ENCODE data around the gene SLC30A7.
A peak's percentile ranks its signal among the peaks of the same experiment; 100 is the strongest.
"Not testable (repeated sequence)": the region's sequence is repeated elsewhere in the genome, so short reads cannot be mapped to it uniquely, and the experiment has no call there.

SLC30A7 gene

DNA sequence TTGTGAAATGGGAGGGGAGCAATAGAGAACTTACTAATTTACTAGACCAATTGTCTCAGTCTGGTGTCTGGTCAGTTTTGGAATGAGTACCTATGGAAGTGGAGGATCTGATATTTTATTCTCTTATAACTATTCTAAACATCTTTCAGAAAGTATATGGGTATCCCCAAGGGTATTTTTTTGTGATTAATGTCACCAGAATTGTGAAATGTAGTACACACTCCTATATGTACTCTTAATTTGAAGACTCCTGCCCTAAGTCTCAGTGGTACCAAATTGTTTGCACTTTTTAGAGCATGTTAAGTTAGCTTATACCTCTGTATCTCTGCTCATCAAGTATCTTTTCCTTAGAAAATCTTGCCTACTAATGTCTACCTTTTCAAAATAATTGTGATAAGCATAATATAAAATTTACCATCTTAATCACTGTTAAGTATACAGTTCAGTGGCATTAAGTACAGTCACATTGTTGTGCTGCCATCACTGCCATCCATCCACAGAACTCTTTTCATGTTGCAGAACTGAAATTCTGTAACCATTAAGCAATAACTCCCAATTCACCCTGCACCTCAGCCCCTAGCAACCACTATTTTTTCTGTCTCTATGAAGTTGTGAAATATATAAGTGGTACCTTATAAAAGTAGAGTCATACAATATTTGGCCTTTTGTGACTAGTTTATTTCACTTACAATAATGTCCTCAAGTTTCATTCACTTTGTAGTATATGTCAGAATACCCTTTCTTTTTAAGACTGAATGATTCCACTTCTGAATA lies 40.5 kb downstream of the SLC30A7 start:
- DNase-seq (ENCODE audit: low spot score) (no peak), FAIRE-seq (no peak)

DNA sequence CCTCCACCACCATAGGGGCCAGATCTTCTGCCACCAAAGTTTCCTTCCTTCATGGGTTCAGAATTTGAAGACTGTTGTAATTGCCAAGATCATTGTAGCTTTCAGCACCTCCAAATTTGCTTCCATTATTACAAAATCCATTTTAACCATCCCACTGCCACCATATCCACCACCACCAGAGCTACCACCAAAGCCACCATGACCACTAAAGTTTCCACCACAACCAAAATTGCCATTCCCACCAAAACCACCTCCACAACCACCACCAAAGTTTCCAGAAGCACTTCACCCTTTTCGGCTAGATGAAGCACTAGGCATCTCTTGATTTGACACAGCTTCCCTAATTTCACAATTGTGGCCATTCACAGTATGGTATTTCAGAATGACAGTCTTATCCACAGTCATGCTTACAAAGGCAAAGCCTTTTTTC lies 45.2 kb downstream of the SLC30A7 start:
- no peak for FAIRE-seq

GRCh38 chr1:100941580-100942216 lies 45.8 kb downstream of the SLC30A7 start:
- FAIRE-seq (no peak), DNase-seq (ENCODE audit: low spot score) (no peak)

More for the DNA sequence above, 45.2 kb downstream of the SLC30A7 start:
- DNase-seq (ENCODE audit: low spot score), result no peak

DNA sequence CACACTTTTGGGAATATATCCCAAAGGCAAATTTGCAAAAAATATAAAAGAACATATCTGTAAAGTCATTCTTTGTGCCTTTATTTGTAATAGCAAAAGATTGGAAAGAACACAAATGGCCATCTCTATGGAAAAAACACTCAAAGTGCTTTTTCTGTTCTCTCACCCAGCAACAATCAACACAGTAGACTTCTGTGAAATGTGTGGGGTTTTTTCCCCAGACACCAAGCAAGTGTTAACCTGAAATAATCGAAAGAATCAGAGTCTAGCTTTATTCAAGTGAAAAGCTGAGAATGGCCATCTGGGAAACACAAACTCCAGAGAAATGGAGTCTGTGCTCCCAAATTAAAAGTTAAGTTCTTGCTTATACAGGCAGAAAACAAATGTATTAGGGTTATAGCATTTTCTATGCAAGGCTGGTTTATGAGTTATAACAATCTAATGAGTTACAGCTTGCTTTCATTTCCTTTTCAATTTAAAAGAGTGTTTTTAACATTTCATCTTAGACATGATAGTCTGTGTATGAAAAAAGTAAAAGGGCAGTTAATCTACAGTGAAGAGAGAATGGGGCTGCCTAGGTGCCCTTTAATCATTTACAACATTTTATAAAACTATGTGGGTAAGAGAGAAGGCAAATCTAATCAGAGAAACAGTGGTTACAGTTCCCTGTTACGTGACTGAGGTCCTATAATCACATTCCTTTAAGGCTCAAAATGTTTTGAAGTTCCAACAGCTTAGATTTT lies 46.6 kb downstream of the SLC30A7 start:
- DNase-seq (ENCODE audit: low spot score) (no peak), FAIRE-seq (no peak)

GRCh38 chr1:100943533-100943932 lies 47.6 kb downstream of the SLC30A7 start:
- no peak for FAIRE-seq
- no peak for DNase-seq (ENCODE audit: low spot score)

DNA sequence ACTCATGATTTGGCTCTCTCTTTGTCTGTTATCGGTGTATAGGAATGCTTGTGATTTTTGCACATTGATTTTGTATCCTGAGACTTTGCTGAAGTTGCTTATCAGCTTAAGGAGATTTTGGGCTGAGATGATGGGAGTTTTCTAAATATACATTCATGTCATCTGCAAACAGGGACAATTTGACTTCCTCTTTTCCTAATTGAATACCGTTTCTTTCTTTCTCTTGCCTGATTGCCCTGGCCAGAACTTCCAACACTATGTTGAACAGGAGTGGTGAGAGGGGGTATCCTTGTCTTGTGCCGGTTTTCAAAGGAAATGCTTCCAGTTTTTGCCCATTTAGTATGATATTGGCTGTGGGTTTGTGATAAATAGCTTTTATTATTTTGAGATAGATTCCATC lies 50.2 kb downstream of the SLC30A7 start:
- FAIRE-seq; DNase-seq (ENCODE audit: low spot score): not testable (repeated sequence)

DNA sequence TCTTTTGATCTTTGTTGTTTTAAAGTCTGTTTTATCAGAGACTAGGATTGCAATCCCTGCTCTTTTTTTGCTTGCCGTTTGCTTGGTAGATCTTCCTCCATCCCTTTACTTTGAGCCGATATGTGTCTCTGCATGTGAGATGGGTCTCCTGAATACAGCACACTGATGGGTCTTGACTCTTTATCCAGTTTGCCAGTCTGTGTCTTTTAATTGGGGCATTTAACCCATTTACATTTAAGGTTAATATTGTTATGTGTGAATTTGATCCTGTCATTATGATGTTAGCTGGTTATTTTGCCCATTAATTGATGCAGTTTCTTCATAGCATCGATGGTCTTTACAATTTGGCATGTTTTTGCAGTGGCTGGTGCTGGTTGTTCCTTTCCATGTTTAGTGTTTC lies 51.9 kb downstream of the SLC30A7 start:
- not testable (repeated sequence) for FAIRE-seq; DNase-seq (ENCODE audit: low spot score)

DNA sequence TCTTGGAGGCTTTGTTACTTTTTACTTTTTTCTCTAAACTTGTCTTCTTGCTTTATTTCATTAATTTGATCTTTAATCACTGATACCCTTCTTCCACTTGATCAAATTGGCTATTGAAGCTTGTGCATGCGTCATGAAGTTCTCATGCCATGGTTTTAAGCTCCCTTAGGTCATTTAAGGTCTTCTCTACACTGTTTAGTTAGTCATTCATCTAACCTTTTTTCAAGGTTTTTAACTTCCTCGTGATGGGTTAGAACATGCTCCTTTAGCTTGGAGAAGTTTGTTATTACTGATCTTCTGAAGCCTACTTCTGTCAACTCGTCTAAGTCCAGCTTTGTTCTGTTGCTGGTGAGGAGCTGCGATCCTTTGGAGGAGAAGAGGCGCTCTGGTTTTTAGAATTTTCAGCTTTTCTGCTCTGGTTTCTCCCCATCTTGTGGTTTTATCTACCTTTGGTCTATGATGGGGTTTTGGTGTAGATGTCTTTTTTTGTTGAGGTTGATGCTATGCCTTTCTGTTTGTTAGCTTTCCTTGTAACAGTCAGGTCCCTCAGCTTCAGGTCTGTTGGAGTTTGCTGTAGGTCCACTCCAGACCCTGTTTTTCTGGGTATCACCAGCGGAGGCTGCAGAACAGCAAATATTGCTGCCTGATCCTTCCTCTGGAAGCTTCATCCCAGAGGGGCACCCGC lies 53.0 kb downstream of the SLC30A7 start:
- not testable (repeated sequence) for DNase-seq (ENCODE audit: low spot score); FAIRE-seq

- FAIRE-seq, result not testable (repeated sequence)
These were observed 53.7 kb downstream of the SLC30A7 start for GRCh38 chr1:100949515-100950158.

DNA sequence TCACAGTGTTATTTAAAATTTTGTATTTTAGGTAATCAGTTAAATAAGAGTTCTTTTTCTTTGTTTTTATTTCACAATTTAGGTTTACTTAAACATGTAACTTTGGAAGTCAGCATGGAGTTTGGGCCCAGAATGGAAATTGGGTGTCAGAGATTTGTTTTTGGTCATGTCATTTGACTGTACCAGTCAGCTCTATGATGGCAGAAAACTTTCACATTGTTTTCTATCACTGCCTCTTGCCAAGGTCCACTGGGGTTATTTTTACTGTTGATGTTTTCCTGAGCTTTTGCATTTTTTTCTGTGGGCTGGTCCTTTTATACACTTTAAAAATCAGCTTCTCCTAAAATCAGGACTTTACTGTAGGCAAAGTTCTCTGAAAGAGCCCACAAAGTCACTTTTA lies 54.4 kb downstream of the SLC30A7 start:
- FAIRE-seq (no peak), DNase-seq (ENCODE audit: low spot score) (no peak)

More at GRCh38 chr1:100949515-100950158, 53.7 kb downstream of the SLC30A7 start:
- not testable (repeated sequence) for DNase-seq (ENCODE audit: low spot score)

DNA sequence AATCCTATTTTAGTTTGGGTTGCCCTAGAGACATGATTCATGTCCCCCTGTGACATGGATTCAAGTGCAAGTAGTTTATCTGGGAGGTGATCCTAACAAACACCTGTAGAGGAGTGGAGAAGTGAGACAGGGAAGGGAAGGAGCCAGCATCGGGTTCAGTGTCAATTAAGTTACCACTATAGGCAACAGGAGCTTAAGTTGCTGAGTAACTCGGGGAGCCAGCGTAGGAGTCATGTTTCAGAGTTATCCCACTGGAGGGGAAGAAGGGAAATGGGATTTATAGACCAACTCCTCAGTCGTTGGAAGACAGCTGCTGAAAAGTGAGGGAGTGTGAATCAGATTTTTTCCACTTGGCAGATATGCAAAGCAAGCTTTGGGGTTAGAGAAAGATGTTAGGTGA lies 54.9 kb downstream of the SLC30A7 start:
- DNase-seq (ENCODE audit: low spot score) (no peak), FAIRE-seq (no peak)

DNA sequence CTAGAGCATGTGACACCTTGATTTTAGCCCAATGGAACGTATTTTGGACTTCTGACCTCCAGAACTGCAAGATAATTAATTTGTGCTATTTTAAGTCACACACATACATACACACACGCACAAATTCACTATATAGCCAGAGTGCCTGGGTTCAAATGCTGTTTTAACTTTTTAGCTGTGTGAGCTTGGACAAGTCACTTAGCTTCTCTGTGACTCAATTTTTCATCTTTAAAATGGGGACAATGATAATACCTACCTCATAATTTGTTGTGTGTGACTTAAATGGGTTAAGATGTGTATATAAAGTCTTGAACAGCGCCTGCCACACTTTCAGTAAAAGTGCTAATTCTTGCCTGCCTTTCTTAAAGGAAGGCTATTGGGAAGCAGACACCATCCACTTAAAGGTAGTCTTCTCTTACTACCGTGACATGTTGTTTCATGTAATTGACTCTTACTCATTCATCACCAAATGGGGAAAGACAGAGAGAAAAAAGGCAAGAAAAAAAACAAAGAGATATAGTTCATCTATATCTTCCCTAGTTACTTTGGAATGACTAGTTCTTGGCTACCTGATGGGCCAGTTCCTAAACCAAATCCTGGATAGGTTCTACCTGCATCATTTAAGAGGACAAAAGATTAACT lies 56.3 kb downstream of the SLC30A7 start:
- DNase-seq (ENCODE audit: low spot score), result no peak
- FAIRE-seq, result no peak

DNA sequence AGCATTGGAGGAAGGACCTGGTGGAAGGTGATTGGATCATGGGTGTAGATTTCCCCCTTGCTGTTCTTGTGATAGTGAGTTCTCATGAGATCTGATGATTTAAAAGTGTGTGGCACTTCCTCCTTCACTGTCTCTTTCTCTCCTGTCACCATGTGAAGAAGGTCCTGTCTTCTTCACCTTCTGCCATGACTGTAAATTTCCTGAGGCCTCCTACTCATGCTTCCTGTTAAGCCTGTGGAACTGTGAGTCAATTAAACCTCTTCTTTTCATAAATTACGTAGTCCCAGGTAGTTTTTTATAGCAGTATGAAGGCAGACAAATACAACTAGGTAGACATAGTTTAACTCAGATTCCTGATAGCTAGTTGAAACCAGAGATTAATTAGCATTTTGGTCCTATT lies 57.1 kb downstream of the SLC30A7 start:
- FAIRE-seq; DNase-seq (ENCODE audit: low spot score): not testable (repeated sequence)

GRCh38 chr1:100953960-100954730 lies 58.3 kb downstream of the SLC30A7 start:
- FAIRE-seq, result no peak
- no peak for DNase-seq (ENCODE audit: low spot score)

GRCh38 chr1:100955322-100955721 lies 59.4 kb downstream of the SLC30A7 start:
- DNase-seq (ENCODE audit: low spot score) (no peak), FAIRE-seq (peak; percentile 49)

DNA sequence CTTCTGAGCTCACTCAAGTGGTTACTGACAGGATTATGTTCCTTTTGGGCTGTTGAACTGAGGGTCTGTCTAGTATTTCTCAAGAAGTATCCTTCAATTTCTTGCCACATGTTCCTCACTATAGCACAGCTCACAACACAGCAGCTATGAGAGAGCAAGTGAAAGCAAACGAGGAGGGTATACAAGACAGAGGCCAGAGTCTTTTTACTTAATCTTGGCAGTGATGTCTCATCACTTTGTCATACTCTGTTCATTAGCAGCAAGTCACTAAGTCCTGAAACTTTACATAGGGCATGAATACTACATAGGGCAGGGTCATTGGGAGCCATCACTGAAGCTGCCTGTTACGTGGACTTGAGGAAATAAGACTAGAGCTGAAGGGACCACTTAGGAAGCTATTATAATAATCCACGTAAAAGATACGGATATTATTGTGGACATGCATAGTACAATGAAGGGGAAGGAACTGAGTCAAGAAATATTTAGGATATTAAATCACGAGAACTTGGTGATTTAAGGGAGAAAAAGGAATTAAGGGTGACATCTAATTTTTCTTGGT lies 63.7 kb downstream of the SLC30A7 start:
- no peak for DNase-seq (ENCODE audit: low spot score)
- FAIRE-seq, result no peak

DNA sequence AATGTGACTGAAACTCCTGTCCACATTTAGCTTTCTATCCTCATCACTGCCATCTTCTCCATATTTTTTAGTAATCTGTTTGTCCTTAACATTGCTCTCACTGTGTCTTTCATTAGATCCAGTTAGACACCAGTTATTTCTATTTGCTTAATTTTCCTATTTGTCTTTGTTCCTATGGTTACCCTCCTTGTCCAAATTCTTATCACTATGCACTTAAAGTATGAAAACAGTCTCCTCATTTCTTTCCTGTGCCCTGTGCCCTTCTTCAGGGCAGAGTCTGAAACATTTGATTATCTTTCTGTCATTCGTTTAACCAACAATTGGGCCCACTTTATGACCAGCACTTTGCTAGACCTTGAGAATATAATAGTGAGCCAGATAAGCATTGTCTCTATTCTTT lies 64.2 kb downstream of the SLC30A7 start:
- FAIRE-seq (no peak), DNase-seq (ENCODE audit: low spot score) (no peak)

GRCh38 chr1:100968621-100969020 lies 72.7 kb downstream of the SLC30A7 start:
- no peak for FAIRE-seq
- no peak for DNase-seq (ENCODE audit: low spot score)

GRCh38 chr1:100969327-100969726 lies 73.4 kb downstream of the SLC30A7 start:
- no peak for DNase-seq (ENCODE audit: low spot score)
- no peak for FAIRE-seq

All from RCC 7860 (cell line).